Cortex of kidney (tissue), 1 donor: Measurements from ENCODE around the gene DAZAP2.
"Not testable (repeated sequence)": the region's sequence is repeated elsewhere in the genome, so short reads cannot be mapped to it uniquely, and the experiment has no call there.

Experiments
- DNase-seq: peaks from one replicate; lab custom pipeline; 2025; lab: John Stamatoyannopoulos, UW

Gene DAZAP2

GRCh38 chr12:51247523-51248206 lies 9.0 kb downstream of the DAZAP2 start:
- DNase-seq: no peak

- no peak for DNase-seq
These were observed 14.7 kb downstream of the DAZAP2 start for GRCh38 chr12:51253276-51253675.

GRCh38 chr12:51254536-51254935 lies 15.9 kb downstream of the DAZAP2 start:
- no peak for DNase-seq

- DNase-seq: not testable (repeated sequence)
These were observed 21.0 kb downstream of the DAZAP2 start for GRCh38 chr12:51259600-51259999.

GRCh38 chr12:51262758-51263177 lies 24.1 kb downstream of the DAZAP2 start:
- no peak for DNase-seq

- no peak for DNase-seq
These were observed 24.7 kb downstream of the DAZAP2 start for GRCh38 chr12:51263341-51263740.

GRCh38 chr12:51264297-51264696 lies 25.7 kb downstream of the DAZAP2 start:
- DNase-seq: no peak

GRCh38 chr12:51265024-51265423 lies 26.4 kb downstream of the DAZAP2 start:
- no peak for DNase-seq

- no peak for DNase-seq
These were observed 30.8 kb downstream of the DAZAP2 start for GRCh38 chr12:51269174-51270066.

GRCh38 chr12:51270067-51270950 lies 31.7 kb downstream of the DAZAP2 start, which contains the start of gene SMAGP:
Gene SMAGP (minus strand): TSS chr12:51270415. CDS start chr12:51269278, 1,137 bp downstream.
- no peak for DNase-seq

GRCh38 chr12:51270951-51271518 lies 32.4 kb downstream of the DAZAP2 start:
- no peak for DNase-seq

GRCh38 chr12:51272810-51273209 lies 34.2 kb downstream of the DAZAP2 start:
- DNase-seq: not testable (repeated sequence)

GRCh38 chr12:51275088-51275487 lies 36.5 kb downstream of the DAZAP2 start:
- DNase-seq: no peak

- DNase-seq: no peak
These were observed 42.7 kb downstream of the DAZAP2 start for GRCh38 chr12:51281202-51281924.

- DNase-seq: no peak
These were observed 47.2 kb downstream of the DAZAP2 start for GRCh38 chr12:51285843-51286242.

GRCh38 chr12:51291603-51292513 lies 53.2 kb downstream of the DAZAP2 start:
- not testable (repeated sequence) for DNase-seq
